ENCODE data around the gene JAKMIP1.
A peak's percentile ranks its signal among the peaks of the same experiment; 100 is the strongest.

JAKMIP1 gene

DNA sequence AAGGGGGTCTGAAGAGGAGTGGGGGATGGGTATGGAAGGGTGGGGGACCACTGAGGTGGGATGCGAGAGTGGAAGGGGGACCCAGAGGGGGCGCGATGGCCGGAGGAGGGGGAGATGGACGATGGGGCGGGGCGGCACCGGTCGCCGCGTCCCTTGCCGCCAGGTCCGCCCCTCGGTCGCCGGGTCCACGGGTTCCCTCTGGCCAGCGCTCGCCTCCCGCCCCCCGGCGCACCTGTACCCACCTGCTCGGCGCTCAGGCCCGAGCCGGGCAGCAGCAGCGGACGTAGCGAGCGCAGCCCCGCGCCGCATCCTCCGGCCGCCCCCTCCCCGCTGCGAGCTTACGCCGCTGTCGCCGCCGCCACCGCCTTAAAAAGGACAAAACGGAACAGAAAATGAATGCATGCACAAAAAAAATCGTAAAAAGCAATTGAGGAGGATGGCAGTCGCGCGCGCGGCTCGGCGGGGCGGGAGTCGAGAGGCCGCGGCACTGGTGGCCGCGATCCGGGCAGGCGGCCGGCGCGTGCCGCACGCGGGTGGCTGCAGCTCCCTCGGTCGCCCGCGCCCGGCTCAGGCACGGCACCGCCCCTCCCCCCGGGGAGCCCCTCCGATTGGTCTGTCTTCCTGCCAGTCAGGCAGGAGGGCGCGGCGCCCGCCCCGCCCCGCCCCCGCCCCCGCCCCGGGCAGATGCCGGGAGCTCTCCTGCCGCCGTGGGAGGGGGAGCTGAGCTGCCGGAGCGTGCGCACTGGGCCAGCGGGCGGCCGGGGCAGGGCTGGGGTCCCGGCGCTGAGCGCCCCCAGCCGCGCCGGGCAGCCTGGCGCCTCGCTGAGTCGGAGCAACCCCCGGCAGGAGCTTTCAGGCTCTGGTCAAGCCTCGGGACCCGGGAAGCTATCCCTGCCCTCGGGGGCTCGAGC lies at the start of gene JAKMIP1:
TSS of gene JAKMIP1 (minus strand) at position 539 of the 911 bp plus-strand sequence. CDS start 87,699 bp downstream, outside the sequence.
- peak; percentile 73 to 79 for DNase-seq (ENCODE audit: low read depth in 2 of 2)

DNA sequence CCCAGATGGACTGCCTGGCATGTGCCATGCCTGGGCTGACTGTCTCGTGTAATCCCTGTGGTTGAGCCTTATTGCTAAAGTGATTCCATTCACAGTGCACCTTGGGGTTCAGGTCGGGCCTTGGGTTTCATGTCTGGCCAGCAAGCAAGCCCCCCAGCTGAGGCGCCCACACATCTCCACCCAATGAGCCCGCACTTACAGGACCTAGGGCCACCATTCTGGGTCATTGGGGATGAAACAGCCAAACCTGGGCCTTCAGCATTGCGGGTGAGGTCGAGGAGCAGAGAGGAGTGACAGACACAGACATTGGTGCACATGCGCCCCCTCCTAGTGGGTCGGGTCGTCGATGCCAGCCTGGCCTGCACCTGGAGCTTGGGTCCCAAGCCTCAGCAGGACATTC lies 48.0 kb upstream of the JAKMIP1 start:
- no peak for DNase-seq (ENCODE audit: low read depth in 2 of 2)

GRCh38 chr4:6246170-6246634 lies 45.9 kb upstream of the JAKMIP1 start:
- no peak for DNase-seq (ENCODE audit: low read depth in 2 of 2)

GRCh38 chr4:6245246-6246169 lies 45.2 kb upstream of the JAKMIP1 start:
- DNase-seq (ENCODE audit: low read depth in 2 of 2): no peak

GRCh38 chr4:6242271-6243029 lies 42.1 kb upstream of the JAKMIP1 start:
- DNase-seq (ENCODE audit: low read depth in 2 of 2): no peak

- DNase-seq (ENCODE audit: low read depth in 2 of 2): no peak
Measured at GRCh38 chr4:6241062-6241845, 40.9 kb upstream of the JAKMIP1 start.

- no peak for DNase-seq (ENCODE audit: low read depth in 2 of 2)
Measured at GRCh38 chr4:6239968-6240367, 39.6 kb upstream of the JAKMIP1 start.

DNA sequence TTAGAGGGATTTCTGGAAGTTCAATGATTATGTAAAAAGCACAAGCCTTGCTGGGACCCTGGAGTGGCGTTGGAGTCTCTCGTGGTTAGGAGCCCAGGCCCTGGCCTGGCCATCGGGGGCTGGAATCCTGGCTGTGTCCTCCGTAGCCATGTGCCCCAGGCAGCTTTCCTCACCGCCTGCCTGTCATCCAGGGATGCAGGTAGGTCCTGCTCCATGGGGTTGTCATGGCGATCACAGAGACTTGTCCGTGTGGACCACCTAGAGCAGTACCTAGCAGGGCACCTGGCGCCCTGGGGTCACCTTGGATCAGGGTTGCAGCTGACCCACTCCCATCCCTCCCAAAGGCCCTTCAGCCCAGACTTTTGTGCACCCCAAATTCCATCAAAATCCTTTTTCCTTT lies 39.1 kb upstream of the JAKMIP1 start:
- no peak for DNase-seq (ENCODE audit: low read depth in 2 of 2)

DNA sequence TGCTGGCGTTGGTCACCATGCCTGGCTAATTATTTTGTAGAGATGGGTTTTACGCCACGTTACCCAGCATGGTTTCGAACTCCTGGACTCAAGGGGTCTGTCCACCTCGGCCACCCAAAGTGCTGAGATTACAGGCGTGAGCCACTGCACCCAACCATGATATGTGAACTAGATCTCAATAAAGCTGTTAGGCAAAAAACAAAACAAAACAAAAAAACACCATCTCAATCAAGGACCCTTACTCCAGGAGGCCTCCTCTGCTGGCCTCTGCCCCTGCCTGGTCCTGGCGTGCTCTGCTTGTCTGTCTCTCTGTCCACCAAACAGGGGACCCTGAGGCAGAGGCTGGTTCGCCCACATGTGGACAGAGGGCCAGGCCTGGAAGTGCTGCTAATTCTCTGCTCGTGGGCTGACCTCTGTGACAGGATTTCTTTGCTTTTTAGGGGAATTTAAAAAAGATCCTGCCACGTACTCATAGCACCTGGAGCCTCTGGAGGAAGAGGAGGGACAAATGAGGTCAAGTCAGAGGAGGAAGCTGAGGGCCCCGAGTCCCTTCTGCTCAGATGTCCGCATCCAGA lies 36.6 kb upstream of the JAKMIP1 start:
- DNase-seq (ENCODE audit: low read depth in 2 of 2): no peak

DNA sequence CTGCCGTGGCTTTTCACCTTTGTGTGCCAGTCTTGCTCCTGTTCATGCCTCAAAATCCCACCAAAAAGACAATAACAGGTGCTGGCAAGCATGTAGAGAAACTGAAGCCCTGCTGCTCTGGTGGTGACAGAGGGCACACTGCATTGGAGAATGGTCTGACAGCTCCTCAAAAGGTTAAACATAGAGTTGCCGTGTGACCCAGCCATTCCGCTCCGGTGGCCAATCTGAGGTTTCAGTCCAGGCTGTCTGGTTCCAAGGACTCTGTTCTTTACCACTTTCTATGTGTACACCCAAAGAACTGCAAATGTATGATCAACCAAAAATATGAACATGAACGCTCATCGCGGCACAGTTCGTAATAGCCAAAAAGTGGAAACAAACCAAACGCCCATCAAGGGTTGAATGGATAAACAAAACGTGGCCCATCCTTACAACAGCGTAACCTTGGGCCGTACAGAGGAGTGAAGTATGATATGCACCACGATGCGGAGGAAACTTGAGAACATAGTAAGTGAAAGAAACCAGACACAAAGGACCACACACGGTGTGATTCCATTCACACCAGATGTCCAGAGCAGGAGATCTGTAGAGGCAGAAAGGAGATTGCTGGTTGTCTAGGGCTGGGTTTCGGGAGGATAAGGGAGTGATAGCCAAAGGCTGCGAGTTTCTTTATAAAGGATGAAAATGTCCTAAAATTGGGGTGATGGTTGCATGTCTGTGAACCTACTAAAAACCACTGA lies 35.7 kb upstream of the JAKMIP1 start:
- no peak for DNase-seq (ENCODE audit: low read depth in 2 of 2)

DNA sequence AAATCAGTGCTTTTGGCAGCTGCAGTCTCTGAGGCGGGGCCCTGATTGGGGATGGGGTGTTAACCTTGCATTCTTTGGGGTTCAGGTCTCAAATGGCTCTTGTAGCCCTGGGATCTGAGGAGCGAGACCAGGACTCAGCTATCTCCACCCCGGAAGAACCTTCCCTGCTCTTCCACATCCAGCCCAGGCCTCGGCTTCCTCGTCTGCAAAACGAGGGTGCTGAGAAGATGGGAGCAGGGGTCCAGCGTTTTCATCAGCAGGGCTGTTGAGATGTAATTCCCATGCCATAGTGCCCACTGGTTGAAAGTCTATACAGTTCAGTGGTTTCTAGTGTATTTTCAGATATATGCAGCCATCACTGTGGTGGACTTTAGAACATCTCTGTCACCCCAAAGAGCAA lies 34.7 kb upstream of the JAKMIP1 start:
- DNase-seq (ENCODE audit: low read depth in 2 of 2): no peak

DNA sequence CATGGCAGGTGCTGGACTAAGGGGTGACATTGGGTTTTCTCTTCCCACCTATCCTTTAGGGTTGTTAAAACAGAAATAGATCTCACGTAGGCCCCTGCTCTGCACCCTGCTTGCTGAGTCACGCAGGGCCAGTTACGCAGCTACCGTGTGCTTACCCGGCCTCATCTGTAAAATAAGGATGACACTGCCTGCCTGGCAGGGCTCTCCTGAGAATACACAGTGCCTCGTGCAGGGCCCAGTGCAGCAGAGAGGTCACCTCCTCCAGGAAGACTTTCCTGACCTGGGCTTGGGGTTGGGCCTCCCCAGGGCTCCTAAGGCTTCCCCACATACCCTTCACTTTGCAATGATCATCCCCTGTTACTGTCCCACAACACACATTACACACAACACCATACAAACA lies 33.6 kb upstream of the JAKMIP1 start:
- no peak for DNase-seq (ENCODE audit: low read depth in 2 of 2)

DNA sequence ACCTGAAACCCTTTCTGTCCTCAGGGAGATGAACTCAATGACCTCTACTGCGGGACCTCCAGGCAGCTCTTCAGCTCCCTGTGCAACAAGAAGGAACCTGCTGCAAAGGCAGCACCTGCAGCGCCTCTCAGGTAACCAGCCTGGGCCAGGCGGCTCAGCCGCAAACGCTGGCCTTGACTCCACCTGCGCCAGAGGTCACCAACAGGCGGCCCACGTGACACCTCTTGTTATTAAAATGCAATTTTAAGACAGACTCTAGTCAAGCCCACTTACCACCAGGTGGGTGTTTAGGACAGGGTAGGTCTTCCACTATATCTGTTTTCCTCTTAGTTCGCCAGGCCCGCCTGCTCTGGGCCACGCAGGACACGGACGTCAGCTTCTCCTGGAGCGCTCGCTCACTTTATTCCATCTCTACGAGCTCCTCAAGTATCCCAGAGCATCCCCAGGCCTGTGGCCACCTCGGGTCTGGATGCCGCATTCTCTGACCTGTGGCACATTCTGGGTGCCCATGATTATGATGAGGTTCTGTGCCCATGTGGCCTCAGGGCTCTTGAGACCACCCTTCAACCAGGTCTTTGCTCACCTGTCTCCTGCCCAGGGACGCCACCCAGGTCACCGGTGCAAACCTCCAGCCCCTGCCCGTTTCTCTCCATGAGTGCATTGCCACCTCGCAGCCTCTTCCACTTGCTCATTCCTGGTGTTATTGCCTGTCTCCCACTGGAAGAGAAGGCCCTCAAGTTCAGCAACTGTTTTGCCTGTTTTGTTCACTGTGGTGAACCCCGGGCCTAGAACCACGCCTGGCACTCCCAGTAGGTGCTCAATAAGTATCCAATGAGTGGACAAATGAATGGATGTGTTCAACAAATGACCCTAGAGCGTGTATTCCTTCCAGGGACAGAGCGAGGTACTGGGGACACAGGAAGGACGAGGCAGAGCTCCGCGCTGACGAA lies 32.8 kb upstream of the JAKMIP1 start:
- DNase-seq (ENCODE audit: low read depth in 2 of 2): no peak

DNA sequence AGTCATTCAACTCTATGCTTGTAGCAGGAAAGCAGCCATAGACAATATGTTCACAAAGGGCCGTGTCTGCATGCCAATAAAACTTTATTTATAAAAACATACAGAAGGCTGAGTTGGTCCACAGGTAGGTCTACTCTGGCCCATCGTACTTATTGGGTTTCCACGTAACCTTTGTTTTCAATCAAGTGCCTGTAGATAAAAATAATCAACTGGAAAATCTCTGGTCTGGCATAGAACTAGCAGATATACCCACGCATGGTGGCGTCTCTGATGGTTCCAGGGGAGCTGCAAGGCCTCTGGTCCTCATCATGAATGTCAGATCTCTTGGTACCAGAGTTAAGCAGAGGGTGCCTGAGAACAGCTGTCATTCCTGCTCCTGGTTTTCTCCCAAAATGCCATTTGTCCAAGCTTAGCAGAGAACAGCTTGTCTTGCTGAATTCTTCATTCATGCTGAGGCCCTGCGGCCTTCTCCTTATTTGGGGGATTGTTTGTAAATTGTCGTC lies 31.4 kb upstream of the JAKMIP1 start:
- DNase-seq (ENCODE audit: low read depth in 2 of 2): no peak

DNA sequence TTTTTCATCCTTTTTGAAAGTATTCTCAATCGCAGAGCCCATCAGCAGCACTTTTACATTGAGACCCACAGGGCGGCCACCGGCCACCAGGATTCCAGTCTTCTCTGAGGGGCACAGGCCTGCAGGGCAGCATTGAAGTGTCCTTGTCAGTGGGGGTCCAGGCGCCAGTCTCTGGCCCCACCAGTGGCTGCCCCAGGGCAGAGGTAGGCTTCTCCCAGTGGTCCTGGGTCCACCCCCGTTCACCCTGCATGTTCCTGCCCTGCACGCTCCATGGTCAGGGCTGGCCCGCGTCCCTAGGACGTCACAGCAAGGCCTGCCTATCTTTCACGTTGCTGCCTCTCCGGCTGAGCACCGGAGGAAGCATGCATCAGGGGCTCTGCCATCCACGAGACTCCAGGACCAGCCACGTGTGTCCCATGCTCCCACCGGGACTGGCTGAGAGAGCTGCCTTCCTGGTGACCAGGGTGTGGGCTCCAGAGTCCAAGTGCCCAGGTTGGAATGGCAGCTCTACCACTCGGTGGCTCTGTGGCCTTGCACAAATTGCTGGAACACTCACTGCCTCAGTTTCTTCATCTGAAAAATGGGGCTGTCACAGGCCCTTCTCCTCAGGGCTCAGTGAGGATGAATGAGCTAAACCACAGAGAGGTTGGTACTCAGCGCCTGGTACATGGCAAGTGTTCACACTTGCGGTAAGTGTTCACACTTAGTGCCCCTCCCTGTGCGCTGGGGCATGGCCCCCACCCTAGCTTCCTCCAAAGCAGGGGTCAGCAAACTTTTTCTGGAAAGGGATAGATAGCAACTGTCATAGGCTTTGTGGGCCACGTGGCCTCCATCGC lies 30.7 kb upstream of the JAKMIP1 start:
- no peak for DNase-seq (ENCODE audit: low read depth in 2 of 2)

- DNase-seq (ENCODE audit: low read depth in 2 of 2): no peak
Measured at GRCh38 chr4:6230502-6230785, 30.1 kb upstream of the JAKMIP1 start.

DNA sequence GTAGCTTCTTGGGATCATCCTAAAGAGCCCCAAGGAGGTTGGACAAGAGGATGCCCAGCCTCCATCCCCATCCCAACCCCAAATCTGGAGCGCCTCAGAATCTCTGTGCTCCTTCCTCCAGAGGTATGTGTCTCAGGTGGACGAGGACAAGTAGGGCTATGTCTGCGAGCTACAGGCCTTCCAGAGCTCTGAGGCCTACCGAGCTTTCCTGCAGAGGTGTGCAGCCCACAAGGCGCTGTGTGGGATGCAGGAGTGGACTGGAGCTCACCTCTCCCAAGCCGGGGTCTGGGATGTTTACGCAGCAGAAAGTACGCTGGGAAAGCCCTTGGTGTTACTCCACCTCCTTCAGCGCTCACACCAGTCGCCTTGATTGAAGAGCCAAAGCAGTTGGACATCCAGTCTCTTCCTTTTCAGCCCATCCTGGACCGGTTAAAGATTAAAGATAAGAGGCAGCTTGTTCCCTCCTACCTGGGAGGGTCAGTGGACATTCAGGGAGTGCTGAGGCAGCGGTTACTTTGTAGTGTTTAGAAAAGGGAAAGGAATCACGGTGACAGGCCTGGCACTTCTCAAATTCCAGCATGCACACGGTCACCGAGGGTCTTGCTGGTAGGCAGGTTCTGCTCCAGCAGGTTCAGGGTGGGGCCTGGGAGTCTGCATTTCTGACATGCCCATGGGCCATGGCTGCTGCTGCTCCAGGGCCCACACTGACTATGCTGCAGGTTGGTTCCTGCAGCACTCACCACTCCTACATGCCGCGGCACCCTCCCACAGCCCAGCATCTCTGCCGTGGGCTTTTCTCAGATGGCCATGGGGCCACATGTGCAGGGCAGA lies 29.5 kb upstream of the JAKMIP1 start:
- no peak for DNase-seq (ENCODE audit: low read depth in 2 of 2)

Measured in activated CD4-positive, alpha-beta T cell treated with anti-CD3 and anti-CD28 coated beads for 24 hours (primary cell).